Measurements from ENCODE around the gene GPX3.

The GPX3 gene

DNA sequence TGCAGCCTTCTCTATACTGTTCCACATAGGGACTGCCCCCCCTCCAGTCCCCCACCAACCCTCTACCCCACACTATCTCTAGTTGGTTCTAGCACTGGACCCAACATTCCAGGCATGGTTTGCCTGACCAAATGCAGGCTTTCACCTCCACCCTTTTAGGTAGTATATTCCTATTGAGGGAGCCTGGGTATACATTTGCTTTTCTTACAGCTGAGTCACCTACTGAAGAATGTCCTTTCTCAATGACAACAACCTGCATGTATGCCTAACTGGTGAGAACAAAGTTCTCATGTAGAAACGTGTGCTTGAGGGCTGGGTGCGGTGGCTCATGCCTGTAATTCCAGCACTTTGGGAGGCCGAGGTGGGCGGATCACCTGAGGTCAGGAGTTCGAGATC is 52.2 kb downstream of the GPX3 start:
- TF ChIP-seq, protein P1, sequence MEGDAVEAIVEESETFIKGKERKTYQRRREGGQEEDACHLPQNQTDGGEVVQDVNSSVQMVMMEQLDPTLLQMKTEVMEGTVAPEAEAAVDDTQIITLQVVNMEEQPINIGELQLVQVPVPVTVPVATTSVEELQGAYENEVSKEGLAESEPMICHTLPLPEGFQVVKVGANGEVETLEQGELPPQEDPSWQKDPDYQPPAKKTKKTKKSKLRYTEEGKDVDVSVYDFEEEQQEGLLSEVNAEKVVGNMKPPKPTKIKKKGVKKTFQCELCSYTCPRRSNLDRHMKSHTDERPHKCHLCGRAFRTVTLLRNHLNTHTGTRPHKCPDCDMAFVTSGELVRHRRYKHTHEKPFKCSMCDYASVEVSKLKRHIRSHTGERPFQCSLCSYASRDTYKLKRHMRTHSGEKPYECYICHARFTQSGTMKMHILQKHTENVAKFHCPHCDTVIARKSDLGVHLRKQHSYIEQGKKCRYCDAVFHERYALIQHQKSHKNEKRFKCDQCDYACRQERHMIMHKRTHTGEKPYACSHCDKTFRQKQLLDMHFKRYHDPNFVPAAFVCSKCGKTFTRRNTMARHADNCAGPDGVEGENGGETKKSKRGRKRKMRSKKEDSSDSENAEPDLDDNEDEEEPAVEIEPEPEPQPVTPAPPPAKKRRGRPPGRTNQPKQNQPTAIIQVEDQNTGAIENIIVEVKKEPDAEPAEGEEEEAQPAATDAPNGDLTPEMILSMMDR (IDR thresholded peaks at IDR 0.05; ENCODE audit: control extremely low read depth, extremely low read depth, low read depth, missing control alignments): no peak
- ChIA-PET CTCF (interaction anchor here (0.9 to 8.5 kb wide), 7 partner anchors 10 to 92 kb away, joined by 3 to 90 read pairs (median 5); no protein-coding TSS in a partner anchor), POLR2A (no interaction called here)
- DNase-seq (ENCODE audit: extremely low spot score): no peak

DNA sequence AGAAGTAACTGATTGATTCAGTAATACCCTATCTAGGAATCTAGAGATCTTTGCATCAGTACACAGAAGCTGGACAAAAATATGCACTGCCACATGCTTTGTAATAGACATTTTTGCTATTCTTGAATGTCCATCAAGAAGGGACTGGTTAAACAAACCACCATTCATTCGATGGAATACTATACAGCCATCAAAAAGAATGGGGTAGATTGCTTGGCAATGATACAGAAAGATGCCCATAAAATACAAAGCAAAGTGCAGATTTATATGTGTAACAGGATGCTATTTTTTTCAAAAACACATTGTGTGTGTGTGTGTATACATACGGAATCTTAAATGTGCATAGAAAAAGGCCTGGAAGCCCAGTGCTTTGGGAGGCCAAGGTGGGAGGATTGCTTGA is 52.9 kb downstream of the GPX3 start:
- POLR2A ChIA-PET: no interaction called here

DNA sequence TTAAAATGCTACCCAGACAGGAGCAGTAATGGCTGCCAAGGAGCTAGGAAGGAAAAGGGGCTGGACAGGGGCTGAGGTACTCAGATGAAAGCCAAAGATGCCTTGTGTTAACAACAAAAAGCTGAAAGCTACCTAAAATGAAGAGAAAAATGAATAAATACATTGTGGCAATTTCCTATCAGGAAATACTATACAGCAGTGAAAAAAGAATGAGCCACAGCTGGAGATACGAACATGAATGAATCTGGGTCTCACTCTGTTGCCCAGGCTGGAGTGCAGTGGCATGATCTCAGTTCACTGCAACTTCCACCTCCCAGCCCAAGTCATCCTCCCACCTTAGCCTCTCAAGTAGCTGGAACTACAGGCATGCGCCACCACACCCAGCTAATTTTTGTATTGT is 54.2 kb downstream of the GPX3 start:
- TF ChIP-seq, protein P1 (IDR thresholded peaks at IDR 0.05; ENCODE audit: control extremely low read depth, extremely low read depth, low read depth, missing control alignments): no peak
- POLR2A ChIA-PET: no interaction called here
- CTCF ChIA-PET: interaction anchor here (1.1 to 3.4 kb wide), 9 partner anchors 8 to 91 kb away, joined by 3 to 29 read pairs (median 4); no protein-coding TSS in a partner anchor
- no peak for DNase-seq (ENCODE audit: extremely low spot score)

More for the DNA sequence above, 52.9 kb downstream of the GPX3 start:
- TF ChIP-seq, protein P1 (IDR thresholded peaks at IDR 0.05; ENCODE audit: control extremely low read depth, extremely low read depth, low read depth, missing control alignments): no peak
- DNase-seq (ENCODE audit: extremely low spot score): no peak
- CTCF ChIA-PET: interaction anchor here (1.3 to 6.1 kb wide), 4 partner anchors 42 to 92 kb away, joined by 4 to 45 read pairs (median 26); no protein-coding TSS in a partner anchor

DNA sequence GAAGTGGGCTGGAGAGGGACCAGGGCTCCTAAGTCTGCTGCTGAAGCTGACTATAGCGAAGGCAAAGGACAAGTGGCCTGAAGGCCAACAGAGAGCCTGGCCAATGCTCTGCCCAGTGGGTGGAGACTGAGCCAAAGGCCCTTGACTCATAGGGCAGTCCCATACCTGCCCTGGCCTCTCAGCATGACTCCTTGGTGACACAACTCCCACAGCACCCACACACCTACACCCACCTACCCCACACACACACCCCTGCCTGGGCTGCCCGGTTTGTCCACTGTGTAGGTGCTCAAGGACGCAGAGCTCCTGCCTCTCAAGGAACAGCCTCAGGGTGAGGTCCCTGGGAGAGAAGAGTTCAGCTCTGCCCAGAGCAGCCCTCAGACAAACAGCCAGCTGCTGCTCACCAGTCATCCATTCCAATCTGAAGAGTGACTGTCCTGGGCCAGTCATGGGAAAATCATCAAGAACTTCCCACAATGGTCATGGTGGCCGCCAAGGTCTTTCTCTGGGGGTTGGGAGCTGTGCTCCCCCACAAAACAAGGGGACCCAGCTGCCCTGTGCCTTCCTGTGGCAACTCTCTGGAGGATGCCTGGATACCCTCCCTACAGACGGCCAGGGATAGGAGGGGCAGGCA is 55.4 kb downstream of the GPX3 start:
- ChIA-PET CTCF (interaction anchor here (0.8 to 3.4 kb wide), 7 partner anchors 10 to 97 kb away, joined by 3 to 29 read pairs (median 4); no protein-coding TSS in a partner anchor), POLR2A (no interaction called here)
- TF ChIP-seq, protein P1 (IDR thresholded peaks at IDR 0.05; ENCODE audit: control extremely low read depth, extremely low read depth, low read depth, missing control alignments): no peak
- no peak for DNase-seq (ENCODE audit: extremely low spot score)

DNA sequence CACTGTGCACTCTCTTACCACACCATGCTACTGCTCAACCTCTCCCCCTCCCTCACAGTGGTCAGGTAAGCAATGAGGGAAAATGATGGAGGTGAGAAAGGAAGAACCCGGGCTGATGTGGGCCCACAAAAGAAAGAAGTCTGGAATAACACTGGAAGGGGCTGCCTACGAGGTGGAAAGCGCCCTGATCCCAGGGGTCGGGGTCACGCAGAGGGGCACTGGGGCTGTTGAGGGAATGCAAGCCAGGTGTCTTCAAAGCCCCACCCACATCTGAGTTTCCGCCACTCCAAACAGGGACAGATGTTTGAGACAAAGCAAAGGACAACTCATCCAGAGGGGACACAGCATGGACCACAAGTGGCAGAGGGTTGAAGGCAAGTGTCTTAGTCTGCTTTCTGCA is 56.2 kb downstream of the GPX3 start:
- TF ChIP-seq, protein P1 (IDR thresholded peaks at IDR 0.05; ENCODE audit: control extremely low read depth, extremely low read depth, low read depth, missing control alignments): no peak
- ChIA-PET POLR2A (no interaction called here), CTCF (interaction anchor here (2.5 to 3.4 kb wide), 3 partner anchors 10 to 39 kb away, joined by 6 to 29 read pairs (median 15); no protein-coding TSS in a partner anchor)
- no peak for DNase-seq (ENCODE audit: extremely low spot score)

DNA sequence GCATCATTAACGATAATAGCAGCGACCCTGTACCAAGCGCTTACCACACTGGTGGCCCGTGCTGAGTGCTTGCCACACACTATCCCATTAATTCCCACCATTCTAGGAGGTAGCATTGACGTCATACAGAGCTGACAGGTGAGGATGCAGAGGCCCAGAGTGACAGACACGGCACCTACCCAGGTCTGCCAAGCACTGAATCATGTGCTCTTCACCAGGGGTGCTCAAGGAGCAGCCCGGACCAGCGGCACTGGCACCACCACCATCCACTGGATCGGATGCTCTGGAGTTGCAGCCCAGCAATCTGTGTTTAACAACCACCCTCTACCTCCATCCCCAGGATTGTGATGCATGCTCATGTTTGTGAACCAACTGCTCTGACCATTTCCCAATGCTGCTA is 57.0 kb downstream of the GPX3 start:
- ChIA-PET CTCF (interaction anchor here (3.4 to 3.6 kb wide), 2 partner anchors 26 to 38 kb away, joined by 15 read pairs; no protein-coding TSS in a partner anchor), POLR2A (no interaction called here)

More for the DNA sequence above, 57.0 kb downstream of the GPX3 start:
- TF ChIP-seq, protein P1 (IDR thresholded peaks at IDR 0.05; ENCODE audit: control extremely low read depth, extremely low read depth, low read depth, missing control alignments): no peak
- DNase-seq (ENCODE audit: extremely low spot score): no peak
